NCI-H226 (cell line): Measurements from ENCODE around the gene TIMP2.
A peak's percentile ranks its signal among the peaks of the same experiment; 100 is the strongest.
"Not testable (repeated sequence)": the region's sequence is repeated elsewhere in the genome, so short reads cannot be mapped to it uniquely, and the experiment has no call there.

Source experiments
- DNase-seq: peaks from one replicate; pipeline ENCODE4 v3.0.0-alpha.2; 2015

The TIMP2 gene

DNA sequence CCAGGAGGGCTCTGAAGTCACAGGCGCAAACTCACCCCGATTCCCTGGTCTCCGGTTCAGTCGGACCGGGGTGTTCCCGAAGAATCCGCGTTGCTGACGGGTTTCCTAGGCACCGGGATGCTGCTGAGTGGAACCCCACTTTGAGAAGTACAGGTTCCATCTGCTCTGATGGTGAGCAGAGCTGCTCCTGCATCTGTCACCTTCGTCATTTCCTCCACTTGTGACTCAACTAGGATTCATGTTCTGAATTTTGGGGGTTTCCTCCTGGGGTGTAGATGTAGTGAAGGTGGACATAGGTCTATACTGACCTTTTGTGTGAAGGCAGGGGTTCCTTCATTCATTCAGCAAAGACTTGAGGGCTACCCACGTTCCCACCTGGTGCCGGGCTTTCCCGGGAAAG is 29.5 kb upstream of the TIMP2 start:
- DNase-seq = no peak

GRCh38 chr17:78953356-78954350 is 28.5 kb upstream of the TIMP2 start:
- no peak for DNase-seq

DNA sequence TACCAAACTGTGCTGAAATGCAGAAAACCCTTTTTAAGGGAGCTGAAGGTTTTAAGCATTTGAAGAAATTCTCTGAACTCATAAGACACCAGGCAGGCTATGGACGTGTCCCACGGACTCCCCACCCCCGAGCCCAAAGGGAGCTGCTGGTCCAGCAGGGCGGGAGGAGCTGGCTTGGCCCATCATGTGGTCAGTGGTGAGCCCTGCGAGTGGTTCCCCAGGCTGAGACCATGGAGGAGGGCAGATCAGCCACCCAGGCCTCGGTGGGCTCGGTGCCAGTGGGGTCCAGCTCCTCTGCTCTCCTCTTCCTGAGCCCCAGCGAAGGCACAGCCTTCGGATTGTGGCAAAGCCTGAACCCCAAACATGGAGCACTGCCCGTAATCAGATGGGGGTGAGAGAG is 27.5 kb upstream of the TIMP2 start:
- no peak for DNase-seq

DNA sequence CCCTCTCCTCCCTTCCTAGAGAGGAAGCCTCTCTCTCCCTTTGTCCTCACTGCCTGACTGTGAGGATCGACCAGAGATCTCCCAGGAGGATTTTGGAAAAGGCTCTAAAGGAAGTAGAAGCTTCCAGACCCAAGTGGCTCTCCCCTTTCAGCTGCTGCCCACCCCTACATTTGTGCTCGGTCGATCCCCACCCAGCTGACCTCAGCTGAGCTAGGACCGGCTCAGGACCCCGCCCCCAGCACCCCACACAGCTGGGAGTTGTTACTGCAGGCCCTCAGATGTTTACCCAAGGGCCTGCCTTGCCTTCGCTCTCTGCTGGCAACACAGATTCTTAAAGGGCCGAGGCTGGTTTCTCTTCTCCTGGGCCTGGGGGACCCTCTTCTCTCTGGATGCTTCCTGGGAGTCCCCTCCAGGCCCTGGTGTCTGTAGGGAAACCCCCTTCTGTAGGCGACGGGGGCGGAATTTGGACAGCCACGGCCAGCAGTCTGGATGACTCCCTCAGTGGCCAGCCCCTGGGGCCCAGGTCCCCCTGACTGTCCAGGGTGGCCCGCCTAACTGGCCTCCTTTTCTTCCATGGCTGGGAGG is 26.9 kb upstream of the TIMP2 start:
- DNase-seq = no peak

DNA sequence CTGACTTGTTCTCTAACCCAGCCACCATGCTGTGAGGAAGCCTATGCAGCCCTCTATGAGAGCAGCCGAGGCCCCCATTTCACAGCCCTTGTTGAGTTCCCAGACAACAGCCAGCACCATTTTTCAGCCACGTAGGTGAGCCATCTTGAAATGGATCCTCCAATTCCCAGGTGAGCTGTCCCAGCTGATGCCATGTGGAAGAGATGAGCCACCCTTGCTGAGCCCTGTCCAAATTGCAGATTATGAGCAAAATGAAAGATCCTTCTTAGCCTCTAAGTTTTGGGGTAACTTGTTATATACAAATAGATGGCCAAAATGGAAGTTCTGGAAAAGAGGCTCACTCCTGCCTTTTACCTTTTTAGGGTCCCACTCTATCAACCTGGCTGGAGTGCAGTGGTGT is 25.7 kb upstream of the TIMP2 start:
- DNase-seq = no peak

GRCh38 chr17:78947235-78948149 is 22.3 kb upstream of the TIMP2 start:
- DNase-seq = no peak

GRCh38 chr17:78946631-78947030 is 21.4 kb upstream of the TIMP2 start:
- no peak for DNase-seq

GRCh38 chr17:78946131-78946530 is 20.9 kb upstream of the TIMP2 start:
- no peak for DNase-seq

DNA sequence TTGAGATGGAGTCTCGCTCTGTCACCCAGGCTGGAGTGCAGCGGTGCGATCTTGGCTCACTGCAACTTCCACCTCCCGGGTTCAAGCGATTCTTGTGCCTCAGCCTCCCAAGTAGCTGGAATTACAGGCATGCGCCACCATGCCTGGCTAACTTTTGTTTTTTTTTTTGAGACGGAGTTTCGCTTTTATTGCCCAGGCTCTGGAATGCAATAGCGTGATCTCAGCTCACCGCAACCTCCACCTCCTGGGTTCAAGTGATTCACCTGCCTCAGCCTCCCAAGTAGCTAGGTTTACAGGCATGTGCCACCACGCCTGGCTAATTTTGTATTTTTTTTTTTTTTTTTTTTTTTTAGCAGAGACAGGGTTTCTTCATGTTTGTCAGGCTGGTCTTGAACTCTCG is 20.3 kb upstream of the TIMP2 start:
- not testable (repeated sequence) for DNase-seq

GRCh38 chr17:78944956-78945355 is 19.8 kb upstream of the TIMP2 start:
- no peak for DNase-seq

GRCh38 chr17:78944026-78944425 is 18.8 kb upstream of the TIMP2 start:
- no peak for DNase-seq

GRCh38 chr17:78940708-78941107 is 15.5 kb upstream of the TIMP2 start:
- no peak for DNase-seq

- no peak for DNase-seq
These were observed 15.1 kb upstream of the TIMP2 start for GRCh38 chr17:78940258-78940657.

DNA sequence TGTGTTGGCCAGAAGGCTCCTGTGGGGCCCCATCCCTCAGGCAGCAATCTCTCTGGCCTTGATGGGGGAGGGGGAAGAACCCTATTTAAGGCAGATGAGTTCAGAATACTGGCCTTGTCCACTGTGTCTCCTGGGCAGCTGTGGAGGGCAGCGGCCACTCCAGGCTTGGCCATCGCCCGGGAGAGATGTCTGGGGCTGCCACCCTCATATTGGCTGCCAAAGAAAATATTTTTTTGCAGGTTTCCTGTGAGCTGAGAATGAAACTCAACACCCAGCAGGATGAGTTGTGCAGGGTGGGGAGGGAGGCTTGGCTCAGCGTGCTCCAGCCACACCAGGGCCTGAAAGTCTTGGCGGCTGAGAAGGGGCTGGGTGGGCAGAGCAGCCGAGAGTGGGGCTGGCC is 14.4 kb upstream of the TIMP2 start:
- peak; percentile 11 for DNase-seq

- DNase-seq = no peak
These were observed 12.4 kb upstream of the TIMP2 start for GRCh38 chr17:78937561-78937960.

- DNase-seq = peak; percentile 99
These were observed 10.5 kb upstream of the TIMP2 start for GRCh38 chr17:78935419-78936323.

- peak; percentile 45 for DNase-seq
These were observed 9.7 kb upstream of the TIMP2 start for GRCh38 chr17:78934681-78935418.

- peak; percentile 96 for DNase-seq
These were observed 8.9 kb upstream of the TIMP2 start for GRCh38 chr17:78933959-78934568.

- DNase-seq = peak; percentile 96
These were observed 8.1 kb upstream of the TIMP2 start for GRCh38 chr17:78933025-78933958.
